Neural cell (in vitro differentiated cells): ENCODE measurements around the gene ASCL4. TPM values are rescaled to one million over a fixed set of nuclear protein-coding genes. Genes with fewer than 3 reads are reported as not detected.

Experiments
- H2AFZ ChIP-seq: fragments of 200-600, 300-800 bp; sonication (generic), shearing (Covaris generic); 2 replicates; pipeline ENCODE4 v1.6.0; 2014; ENCODE audit warnings: low read depth, mild to moderate bottlenecking, antibody characterized with exemption, low read length, moderate library complexity
- H3F3A ChIP-seq: fragments of 200-600 bp; shearing (Covaris generic); 2 replicates; pipeline ENCODE4 v1.6.1; 2016; ENCODE audit warnings: mild to moderate bottlenecking, moderate library complexity, mixed read lengths, antibody characterized with exemption, low read length; ENCODE audit not compliant: insufficient read depth, poor library complexity, severe bottlenecking
- H3K27ac ChIP-seq: fragments of 200-600, 300-800 bp; sonication (generic), shearing (Covaris generic); 2 replicates; pipeline ENCODE4 v1.5.1; 2014; ENCODE audit warnings: mild to moderate bottlenecking, low read length, moderate library complexity
- H3K27me3 ChIP-seq: fragments of 300-800, 200-600 bp; sonication (generic), shearing (Covaris generic); 2 replicates; pipeline ENCODE4 v1.6.0; 2014; ENCODE audit warnings: mild to moderate bottlenecking, low read depth, low read length, moderate library complexity; ENCODE audit not compliant: insufficient read depth
- H3K36me3 ChIP-seq: fragments of 300-800, 200-600 bp; sonication (generic), shearing (Covaris generic); 2 replicates; pipeline ENCODE4 v1.5.1; 2014; ENCODE audit warnings: mild to moderate bottlenecking, antibody characterized with exemption, low read length, moderate library complexity; ENCODE audit not compliant: insufficient read depth
- H3K4me2 ChIP-seq: fragments of 300-800, 200-600 bp; sonication (generic), shearing (Covaris generic); 2 replicates; pipeline ENCODE4 v1.6.0; 2014; ENCODE audit warnings: mild to moderate bottlenecking, low read length
- H3K4me3 ChIP-seq: fragments of 300-800, 200-600 bp; sonication (generic), shearing (Covaris generic); 2 replicates; pipeline ENCODE4 v1.5.1; 2014; ENCODE audit warnings: mild to moderate bottlenecking, low read length, moderate library complexity
- H3K79me2 ChIP-seq: fragments of 200-600 bp; shearing (Covaris generic); replicated peaks from 2 replicates; pipeline ENCODE4 v1.6.0; 2014; ENCODE audit warnings: mild to moderate bottlenecking, low read length, moderate library complexity; ENCODE audit not compliant: insufficient read depth
- H3K9ac ChIP-seq: fragments of 300-800, 200-600 bp; sonication (generic), shearing (Covaris generic); 2 replicates; pipeline ENCODE4 v1.6.1; 2016; ENCODE audit warnings: mild to moderate bottlenecking, low read length, mixed read lengths
- H3K9me2 ChIP-seq: fragments of 200-600 bp; shearing (Covaris generic); 2 replicates; pipeline ENCODE4 v1.6.1; 2016; ENCODE audit warnings: mild to moderate bottlenecking, low read length, mixed read lengths; ENCODE audit not compliant: insufficient read depth
- H3K9me3 ChIP-seq: fragments of 200-600, 300-800 bp; sonication (generic), shearing (Covaris generic); 2 replicates; pipeline ENCODE4 v1.6.1; 2016; ENCODE audit warnings: mild to moderate bottlenecking, mixed run types, low read length, moderate library complexity, mixed read lengths
- H4K20me1 ChIP-seq: fragments of 200-600 bp; shearing (Covaris generic); 2 replicates; pipeline ENCODE4 v1.6.1; 2016; ENCODE audit warnings: mild to moderate bottlenecking, mixed run types; ENCODE audit not compliant: insufficient read depth
- CTCF ChIP-seq: fragments of 450-650 bp; IDR thresholded peaks from 2 replicates; pipeline ENCODE4 v1.5.1; 2014; ENCODE audit warnings: antibody characterized with exemption, mild to moderate bottlenecking, moderate library complexity; ENCODE audit not compliant: poor library complexity, severe bottlenecking
- EP300 ChIP-seq: fragments of 450-650 bp; conservative IDR thresholded peaks from 2 replicates; pipeline ENCODE4 v1.6.1; 2014; ENCODE audit warnings: antibody characterized with exemption, mild to moderate bottlenecking, moderate library complexity; ENCODE audit not compliant: poor library complexity, severe bottlenecking
- EZH2 ChIP-seq: fragments of 200-600, 300-800 bp; shearing (Covaris generic), sonication (generic); IDR thresholded peaks from 2 replicates; pipeline ENCODE4 v1.6.1; 2014; ENCODE audit warnings: antibody characterized with exemption, low read length, borderline replicate concordance, mild to moderate bottlenecking; ENCODE audit not compliant: insufficient read depth, poor library complexity, severe bottlenecking
- MXI1 ChIP-seq: fragments of 450-650 bp; conservative IDR thresholded peaks from 2 replicates; pipeline ENCODE4 v1.6.1; 2014; ENCODE audit warnings: antibody characterized with exemption, mild to moderate bottlenecking; ENCODE audit not compliant: poor library complexity, severe bottlenecking
- POLR2AphosphoS5 ChIP-seq: IDR thresholded peaks from 2 replicates; pipeline ENCODE4 v1.6.1; 2012
- RAD21 ChIP-seq: fragments of 450-650 bp; conservative IDR thresholded peaks from 2 replicates; pipeline ENCODE4 v1.6.1; 2014; ENCODE audit warnings: antibody characterized with exemption, mild to moderate bottlenecking, moderate library complexity
- SMC3 ChIP-seq: fragments of 450-650 bp; conservative IDR thresholded peaks from 2 replicates; pipeline ENCODE4 v1.6.1; 2014; ENCODE audit warnings: antibody characterized with exemption, mild to moderate bottlenecking, moderate library complexity; ENCODE audit not compliant: poor library complexity
- TAF1 ChIP-seq: IDR thresholded peaks from 2 replicates; pipeline ENCODE4 v1.6.1; 2012; ENCODE audit warnings: low read depth
- polyA plus RNA-seq: library from polyadenylated mRNA; depleted of rRNA; stranded (reverse); fragments of >200 nt; gene quantifications from 2 replicates; pipeline ENCODE4 v1.2.3, GENCODE V29; 2014
- TF ChIP-seq, protein P1 (sequence below): IDR thresholded peaks from 2 replicates; pipeline ENCODE4 v1.6.1; 2012; ENCODE audit warnings: borderline replicate concordance

ASCL4 gene
- polyA plus RNA-seq, 1 donor from 2014 or later: not detected

DNA sequence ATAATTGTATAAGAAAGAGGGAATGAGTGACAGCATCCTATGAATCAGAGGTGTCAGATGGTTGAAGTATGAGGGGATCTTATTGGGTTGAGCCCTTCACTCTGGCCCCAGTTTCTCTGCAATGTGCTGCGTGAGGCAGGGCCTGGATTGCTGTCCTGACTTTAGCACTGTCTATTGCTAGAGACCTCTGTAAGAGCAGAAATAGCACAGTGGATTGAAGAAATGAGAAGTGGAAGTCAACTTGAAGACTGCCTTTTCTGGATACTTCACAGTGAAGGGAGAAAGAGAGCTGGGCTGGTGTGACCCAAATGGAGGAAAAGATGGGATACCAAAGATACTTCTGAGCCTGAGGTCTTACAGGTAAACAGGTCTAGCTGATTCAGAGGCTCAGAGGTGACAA lies 5.8 kb downstream of the ASCL4 start:
- Histone ChIP-seq H3K4me2 (no peak overlapping the region), H4K20me1 (no peaks in the 10 kb centered on the region), H3K36me3 (no peaks in the 10 kb centered on the region), H2AFZ (no peak overlapping the region), H3K27ac (no peak overlapping the region), H3K9me2 (no peaks in the 10 kb centered on the region), H3K9ac (no peak overlapping the region), H3K27me3 (peaks cover 28% of the 10 kb centered on the region), H3K79me2 (no peaks in the 10 kb centered on the region), H3K9me3 (no peaks in the 10 kb centered on the region), H3F3A (no peaks in the 10 kb centered on the region), H3K4me3 (no peak overlapping the region)
- TF ChIP-seq MXI1: no peak
- no peak for TF ChIP-seq EZH2
- TF ChIP-seq POLR2AphosphoS5: no peak
- TF ChIP-seq, protein P1, sequence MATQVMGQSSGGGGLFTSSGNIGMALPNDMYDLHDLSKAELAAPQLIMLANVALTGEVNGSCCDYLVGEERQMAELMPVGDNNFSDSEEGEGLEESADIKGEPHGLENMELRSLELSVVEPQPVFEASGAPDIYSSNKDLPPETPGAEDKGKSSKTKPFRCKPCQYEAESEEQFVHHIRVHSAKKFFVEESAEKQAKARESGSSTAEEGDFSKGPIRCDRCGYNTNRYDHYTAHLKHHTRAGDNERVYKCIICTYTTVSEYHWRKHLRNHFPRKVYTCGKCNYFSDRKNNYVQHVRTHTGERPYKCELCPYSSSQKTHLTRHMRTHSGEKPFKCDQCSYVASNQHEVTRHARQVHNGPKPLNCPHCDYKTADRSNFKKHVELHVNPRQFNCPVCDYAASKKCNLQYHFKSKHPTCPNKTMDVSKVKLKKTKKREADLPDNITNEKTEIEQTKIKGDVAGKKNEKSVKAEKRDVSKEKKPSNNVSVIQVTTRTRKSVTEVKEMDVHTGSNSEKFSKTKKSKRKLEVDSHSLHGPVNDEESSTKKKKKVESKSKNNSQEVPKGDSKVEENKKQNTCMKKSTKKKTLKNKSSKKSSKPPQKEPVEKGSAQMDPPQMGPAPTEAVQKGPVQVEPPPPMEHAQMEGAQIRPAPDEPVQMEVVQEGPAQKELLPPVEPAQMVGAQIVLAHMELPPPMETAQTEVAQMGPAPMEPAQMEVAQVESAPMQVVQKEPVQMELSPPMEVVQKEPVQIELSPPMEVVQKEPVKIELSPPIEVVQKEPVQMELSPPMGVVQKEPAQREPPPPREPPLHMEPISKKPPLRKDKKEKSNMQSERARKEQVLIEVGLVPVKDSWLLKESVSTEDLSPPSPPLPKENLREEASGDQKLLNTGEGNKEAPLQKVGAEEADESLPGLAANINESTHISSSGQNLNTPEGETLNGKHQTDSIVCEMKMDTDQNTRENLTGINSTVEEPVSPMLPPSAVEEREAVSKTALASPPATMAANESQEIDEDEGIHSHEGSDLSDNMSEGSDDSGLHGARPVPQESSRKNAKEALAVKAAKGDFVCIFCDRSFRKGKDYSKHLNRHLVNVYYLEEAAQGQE: no peak
- no peak for TF ChIP-seq TAF1
- no peak for TF ChIP-seq CTCF
- TF ChIP-seq EP300: no peak
- no peak for TF ChIP-seq SMC3
- TF ChIP-seq RAD21: no peak

DNA sequence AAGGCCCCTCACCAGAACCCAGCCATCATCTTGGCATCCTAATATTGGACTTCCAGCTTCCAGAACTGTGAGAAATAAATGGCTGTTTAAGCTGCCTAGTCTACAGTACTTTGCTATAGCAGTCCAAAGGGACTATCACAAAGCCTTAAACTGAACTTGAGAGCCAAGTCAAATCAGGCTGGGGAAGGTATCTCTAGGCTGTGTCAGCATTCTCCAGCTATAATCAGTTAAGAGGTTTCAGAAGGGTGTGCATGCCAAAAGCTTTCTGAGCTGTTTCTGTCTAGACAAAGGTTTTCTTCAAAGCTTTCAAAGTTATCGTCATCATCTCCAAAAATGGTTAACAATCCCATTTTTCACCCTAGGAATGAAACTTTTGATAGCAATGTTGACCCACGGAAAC lies 7.6 kb downstream of the ASCL4 start:
- H3F3A ChIP-seq: no peaks in the 10 kb centered on the region
- no peak overlapping the region for H3K27ac ChIP-seq

More for the DNA sequence above, 7.6 kb downstream of the ASCL4 start:
- H3K9me3 ChIP-seq: no peaks in the 10 kb centered on the region
- H3K9ac ChIP-seq: no peak overlapping the region
- H3K27me3 ChIP-seq: peaks cover 11% of the 10 kb centered on the region
- no peak overlapping the region for H3K4me3 ChIP-seq
- H2AFZ ChIP-seq: no peak overlapping the region
- H3K36me3 ChIP-seq: no peaks in the 10 kb centered on the region
- no peak overlapping the region for H3K4me2 ChIP-seq
- H4K20me1 ChIP-seq: no peaks in the 10 kb centered on the region
- H3K79me2 ChIP-seq: no peaks in the 10 kb centered on the region
- no peaks in the 10 kb centered on the region for H3K9me2 ChIP-seq
- TF ChIP-seq RAD21 (no peak), MXI1 (no peak), CTCF (no peak), EZH2 (no peak), EP300 (no peak), TAF1 (no peak), SMC3 (no peak), POLR2AphosphoS5 (no peak)
- TF ChIP-seq, protein P1: no peak
